C4-2B (cell line): Measurements from ENCODE around the gene SARS1.

Experiments used
- H3K27ac ChIP-seq: fragments of 450-650 bp; 2 replicates; pipeline ENCODE4 v1.5.1; 2017
- ZFX ChIP-seq: fragments of 450-650 bp; IDR thresholded peaks from 2 replicates; pipeline ENCODE4 v1.6.1; 2017
- TF ChIP-seq, protein P1 (sequence below): fragments of 450-650 bp; conservative IDR thresholded peaks from 2 replicates; pipeline ENCODE4 v1.5.1; 2017; ENCODE audit warnings: mild to moderate bottlenecking

SARS1 gene

DNA sequence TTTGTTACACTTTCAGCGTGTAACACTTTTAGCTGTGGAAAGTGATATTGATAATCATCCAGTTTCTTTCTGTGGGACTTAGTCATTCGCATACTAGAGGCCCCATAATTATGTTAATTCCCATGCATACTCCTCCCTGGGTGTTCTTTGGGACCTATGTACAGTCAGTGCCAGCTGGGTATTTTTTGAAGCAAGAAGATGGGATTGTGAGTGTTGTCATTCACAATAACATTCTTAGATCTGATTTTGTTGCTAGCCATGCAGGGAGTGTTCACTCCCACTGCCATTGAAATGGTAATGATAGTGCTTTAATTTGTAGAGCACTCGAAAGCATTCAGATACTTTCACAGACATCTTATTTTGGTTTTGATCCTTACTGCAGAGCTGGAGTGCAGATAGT lies 11.6 kb downstream of the SARS1 start:
- no peak for TF ChIP-seq ZFX

DNA sequence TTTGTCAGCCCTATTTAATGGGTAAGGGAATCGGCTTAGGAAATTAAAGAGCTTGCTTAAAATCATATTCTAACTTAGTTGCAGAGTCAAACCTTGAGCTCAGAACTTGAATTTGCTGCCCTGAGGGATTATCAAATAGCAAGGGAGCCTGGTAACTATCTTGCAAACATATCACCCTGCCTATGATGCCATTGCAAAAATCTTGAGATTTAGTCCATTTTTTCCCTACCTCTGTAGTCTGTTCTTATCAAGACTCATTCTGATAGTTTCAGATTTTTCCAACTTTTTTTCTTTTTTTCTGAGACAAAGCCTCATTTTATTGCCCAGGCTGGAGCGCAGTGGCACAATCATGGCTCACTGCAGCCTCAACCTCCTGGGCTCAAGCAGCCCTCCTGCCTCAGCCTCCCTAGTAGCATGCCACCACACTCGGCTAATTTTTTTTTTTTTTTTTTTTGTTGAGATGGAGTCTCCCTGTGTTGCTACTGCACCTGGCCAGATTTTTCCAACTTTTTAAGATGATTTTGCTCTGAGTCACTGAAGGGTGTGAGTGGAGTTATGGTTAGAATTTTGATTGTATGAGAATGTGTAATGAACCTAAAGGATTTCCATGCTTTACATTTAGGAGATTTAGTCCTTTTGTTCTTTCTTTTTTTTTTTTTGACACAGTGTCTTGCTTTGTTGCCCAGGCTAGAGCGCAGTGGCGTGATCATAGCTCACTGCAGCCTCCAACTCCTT lies 12.2 kb downstream of the SARS1 start:
- TF ChIP-seq ZFX: no peak
- TF ChIP-seq, protein P1, sequence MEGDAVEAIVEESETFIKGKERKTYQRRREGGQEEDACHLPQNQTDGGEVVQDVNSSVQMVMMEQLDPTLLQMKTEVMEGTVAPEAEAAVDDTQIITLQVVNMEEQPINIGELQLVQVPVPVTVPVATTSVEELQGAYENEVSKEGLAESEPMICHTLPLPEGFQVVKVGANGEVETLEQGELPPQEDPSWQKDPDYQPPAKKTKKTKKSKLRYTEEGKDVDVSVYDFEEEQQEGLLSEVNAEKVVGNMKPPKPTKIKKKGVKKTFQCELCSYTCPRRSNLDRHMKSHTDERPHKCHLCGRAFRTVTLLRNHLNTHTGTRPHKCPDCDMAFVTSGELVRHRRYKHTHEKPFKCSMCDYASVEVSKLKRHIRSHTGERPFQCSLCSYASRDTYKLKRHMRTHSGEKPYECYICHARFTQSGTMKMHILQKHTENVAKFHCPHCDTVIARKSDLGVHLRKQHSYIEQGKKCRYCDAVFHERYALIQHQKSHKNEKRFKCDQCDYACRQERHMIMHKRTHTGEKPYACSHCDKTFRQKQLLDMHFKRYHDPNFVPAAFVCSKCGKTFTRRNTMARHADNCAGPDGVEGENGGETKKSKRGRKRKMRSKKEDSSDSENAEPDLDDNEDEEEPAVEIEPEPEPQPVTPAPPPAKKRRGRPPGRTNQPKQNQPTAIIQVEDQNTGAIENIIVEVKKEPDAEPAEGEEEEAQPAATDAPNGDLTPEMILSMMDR: no peak
- H3K27ac ChIP-seq: no peak overlapping the region

More for the DNA sequence above, 11.6 kb downstream of the SARS1 start:
- H3K27ac ChIP-seq: no peak overlapping the region

DNA sequence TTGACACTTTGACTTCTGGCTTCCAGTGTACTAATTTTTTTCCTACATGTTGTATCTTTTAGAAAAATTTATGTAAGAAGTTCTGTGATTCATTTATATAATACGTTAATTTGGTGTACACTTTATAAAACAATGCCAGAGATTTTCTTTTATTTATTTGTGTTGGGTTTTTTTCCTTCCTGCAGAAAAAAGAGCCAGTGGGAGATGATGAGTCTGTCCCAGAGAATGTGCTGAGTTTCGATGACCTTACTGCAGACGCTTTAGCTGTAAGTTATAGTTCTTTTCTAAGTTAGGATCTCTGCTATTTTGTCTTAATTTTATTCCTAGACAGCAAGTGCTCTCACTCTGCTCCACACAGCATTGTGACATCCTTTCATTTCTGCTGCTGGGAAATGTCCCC lies 14.4 kb downstream of the SARS1 start:
- H3K27ac ChIP-seq: no peak overlapping the region
- no peak for TF ChIP-seq ZFX
- TF ChIP-seq, protein P1: no peak

DNA sequence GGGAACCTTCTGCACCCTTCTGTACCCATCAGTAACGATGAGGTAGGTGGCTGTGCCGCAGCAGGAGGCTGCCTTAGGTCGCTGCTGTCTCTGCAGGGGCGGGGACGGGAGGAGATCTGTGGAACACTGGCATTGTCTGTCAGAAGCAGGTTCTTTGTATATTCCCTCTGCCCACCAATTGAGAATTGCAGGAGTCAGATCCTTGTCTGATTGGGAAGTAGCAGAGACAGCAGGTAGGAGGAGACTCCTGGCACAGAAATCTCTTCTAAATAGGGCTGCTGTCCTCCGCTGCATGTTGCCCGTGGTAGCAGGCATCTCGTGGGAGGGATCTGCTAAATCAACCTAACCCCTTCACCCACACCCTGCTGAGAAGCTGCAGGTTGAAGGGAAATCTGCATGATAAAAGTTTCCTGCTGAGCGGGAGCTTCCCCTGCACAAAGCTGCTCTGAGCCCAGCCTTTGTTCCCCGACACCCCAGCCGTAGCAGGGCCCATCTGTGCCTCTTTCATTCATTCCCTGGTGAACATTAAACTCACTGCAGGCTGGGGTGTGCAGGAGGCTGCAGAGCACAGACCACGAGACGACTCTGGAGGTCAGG lies 15.9 kb downstream of the SARS1 start:
- TF ChIP-seq, protein P1: no peak
- TF ChIP-seq ZFX: no peak
- H3K27ac ChIP-seq: no peak overlapping the region

DNA sequence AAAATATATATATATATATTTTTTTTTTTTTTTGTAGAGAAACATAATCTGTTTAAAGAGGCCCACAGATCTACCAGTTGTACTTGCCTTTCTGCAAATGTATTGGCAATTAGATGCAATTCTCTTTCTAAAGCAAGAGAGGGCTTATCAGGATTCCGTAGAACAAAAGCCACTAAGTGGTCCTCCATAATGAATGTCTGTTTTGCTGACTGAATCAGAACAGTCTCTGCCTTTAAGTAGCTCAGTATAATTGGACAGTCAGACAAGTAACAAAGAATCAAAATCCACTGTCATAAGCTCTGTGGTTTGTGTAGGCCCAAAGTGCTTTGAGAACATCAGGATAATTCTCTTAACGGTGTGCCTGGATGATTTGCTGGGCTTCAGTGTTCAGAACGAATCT lies 17.3 kb downstream of the SARS1 start:
- TF ChIP-seq ZFX: no peak
- TF ChIP-seq, protein P1: no peak
- no peak overlapping the region for H3K27ac ChIP-seq

DNA sequence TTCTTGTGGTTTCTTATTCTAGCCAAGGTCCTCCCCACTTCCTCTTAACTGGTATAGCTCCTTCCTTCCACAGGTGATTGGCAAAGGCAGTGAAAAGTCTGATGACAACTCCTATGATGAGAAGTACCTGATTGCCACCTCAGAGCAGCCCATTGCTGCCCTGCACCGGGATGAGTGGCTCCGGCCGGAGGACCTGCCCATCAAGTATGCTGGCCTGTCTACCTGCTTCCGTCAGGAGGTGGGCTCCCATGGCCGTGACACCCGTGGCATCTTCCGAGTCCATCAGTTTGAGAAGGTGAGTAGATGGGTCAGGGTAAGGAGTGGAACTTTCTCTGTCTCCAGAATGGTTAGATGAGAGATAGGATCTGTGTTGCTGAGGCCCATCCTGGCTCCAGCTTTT lies 21.4 kb downstream of the SARS1 start:
- H3K27ac ChIP-seq: no peak overlapping the region
- TF ChIP-seq ZFX: no peak
- TF ChIP-seq, protein P1: no peak

DNA sequence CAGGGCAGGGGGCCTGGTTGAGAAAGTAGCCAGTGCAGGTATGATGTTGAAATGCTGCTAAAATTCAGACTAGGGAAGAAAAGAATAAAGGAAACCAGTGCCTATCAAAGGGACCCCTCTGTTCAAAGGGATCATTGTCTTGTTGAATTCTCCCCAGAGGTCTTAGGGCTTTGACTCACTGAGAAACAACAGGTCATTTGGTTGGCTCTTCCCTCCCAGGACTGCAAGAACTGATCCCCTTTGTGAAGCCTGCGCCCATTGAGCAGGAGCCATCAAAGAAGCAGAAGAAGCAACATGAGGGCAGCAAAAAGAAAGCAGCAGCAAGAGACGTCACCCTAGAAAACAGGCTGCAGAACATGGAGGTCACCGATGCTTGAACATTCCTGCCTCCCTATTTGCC lies 23.8 kb downstream of the SARS1 start:
- no peak overlapping the region for H3K27ac ChIP-seq
- no peak for TF ChIP-seq ZFX
- TF ChIP-seq, protein P1: no peak

DNA sequence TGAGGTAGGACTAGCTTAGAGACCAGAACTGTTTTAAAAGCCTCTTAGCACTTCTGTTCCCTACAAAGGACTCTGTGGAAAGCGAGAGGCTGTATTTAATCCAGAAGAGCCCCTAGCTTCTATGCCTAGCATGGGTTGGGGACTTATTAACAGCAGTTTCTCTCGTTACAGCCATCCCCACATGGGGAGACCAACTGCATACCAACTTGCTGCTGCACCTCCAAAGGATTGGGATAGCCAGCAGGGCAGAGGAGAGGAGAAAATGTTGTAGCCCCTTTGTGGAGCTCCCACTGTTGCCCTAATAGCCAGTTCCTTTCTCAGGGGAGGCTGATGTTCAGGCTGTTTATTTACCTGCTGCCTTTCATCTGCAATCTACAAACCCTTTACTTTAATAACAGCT lies 24.7 kb downstream of the SARS1 start:
- TF ChIP-seq ZFX: no peak
- TF ChIP-seq, protein P1: no peak
- no peak overlapping the region for H3K27ac ChIP-seq
